CD4-positive, alpha-beta memory T cell (primary cell): ENCODE measurements around the gene CLEC4E. TPM values are rescaled to one million over a fixed set of nuclear protein-coding genes. Genes with fewer than 3 reads are reported as not detected.
"Not testable (repeated sequence)": the region's sequence is repeated elsewhere in the genome, so short reads cannot be mapped to it uniquely, and the experiment has no call there.

Source experiments
- CTCF ChIA-PET: fragments of 350-600 bp; sonication (Branson Sonifier 250); formaldehyde crosslinking; loops from one replicate; lab custom pipeline; 2021; ENCODE audit warnings: inconsistent platforms; ENCODE audit not compliant: partially characterized antibody; lab: Charles Lee
- POLR2A ChIA-PET: fragments of 350-600 bp; sonication (Branson Sonifier 250); formaldehyde crosslinking; loops from one replicate; lab custom pipeline; 2021; ENCODE audit not compliant: partially characterized antibody; lab: Charles Lee
- DNase-seq, 5 donors: peaks; one replicate each; pipeline versions ENCODE4 v3.0.0 to v3.0.0-alpha.2; 2020 to 2022; ENCODE audit warnings: mixed read lengths in 1 of 5
- H3K27ac ChIP-seq: one replicate; pipeline ENCODE4 v1.7.0; 2013; ENCODE audit warnings: low read depth, low read length
- H3K27me3 ChIP-seq: 2 replicates; pipeline ENCODE4 v1.7.0; 2013; ENCODE audit warnings: mild to moderate bottlenecking, low read length, moderate library complexity; ENCODE audit not compliant: insufficient read depth
- H3K36me3 ChIP-seq: 2 replicates; pipeline ENCODE4 v1.7.0; 2013; ENCODE audit warnings: mild to moderate bottlenecking, low read length, moderate library complexity; ENCODE audit not compliant: insufficient read depth
- H3K4me1 ChIP-seq: 2 replicates; pipeline ENCODE4 v1.7.0; 2013; ENCODE audit warnings: mild to moderate bottlenecking, low read length, moderate library complexity; ENCODE audit not compliant: insufficient read depth
- H3K4me3 ChIP-seq, 2 donors: one replicate each; pipeline ENCODE4 v1.7.0; 2013; ENCODE audit warnings: low read length in 2 of 2, mild to moderate bottlenecking in 1 of 2
- H3K9me3 ChIP-seq, 2 donors: one replicate each; pipeline ENCODE4 v1.7.0; 2013; ENCODE audit warnings: low read length in 2 of 2, control low read depth in 1 of 2; ENCODE audit not compliant: control insufficient read depth in 1 of 2
- H3K27ac Mint-ChIP-seq, 7 donors: one replicate each; pipeline ENCODE4 v1.8.0; 2020 to 2021; ENCODE audit warnings: mixed read lengths in 7 of 7, mild to moderate bottlenecking in 6 of 7, inconsistent platforms in 3 of 7, moderate library complexity in 3 of 7
- H3K27me3 Mint-ChIP-seq, 2 donors: one replicate each; pipeline ENCODE4 v1.8.0; 2020 to 2021; ENCODE audit warnings: mixed read lengths in 2 of 2
- H3K36me3 Mint-ChIP-seq, 2 donors: one replicate each; pipeline ENCODE4 v1.8.0; 2020 to 2021; ENCODE audit warnings: mixed read lengths in 2 of 2, inconsistent platforms in 1 of 2, mild to moderate bottlenecking in 1 of 2
- H3K4me1 Mint-ChIP-seq, 4 donors: one replicate each; pipeline ENCODE4 v1.8.0; 2020 to 2021; ENCODE audit warnings: mixed read lengths in 4 of 4, mild to moderate bottlenecking in 1 of 4
- H3K4me3 Mint-ChIP-seq, 8 donors: one replicate each; pipeline ENCODE4 v1.8.0; 2020 to 2021; ENCODE audit warnings: mixed read lengths in 8 of 8, mild to moderate bottlenecking in 7 of 8, moderate library complexity in 6 of 8, inconsistent platforms in 3 of 8
- H3K9me3 Mint-ChIP-seq, 8 donors: one replicate each; pipeline ENCODE4 v1.8.0; 2020 to 2021; ENCODE audit warnings: mixed read lengths in 8 of 8, mild to moderate bottlenecking in 5 of 8, inconsistent platforms in 3 of 8, moderate library complexity in 1 of 8
- intact Hi-C: fragments of 100-400 bp; cut with micrococcal nuclease; formaldehyde crosslinking; loops from one replicate; pipeline ENCODE4 v1.15.1; 2023
- polyA plus RNA-seq, 2 donors: library from polyadenylated mRNA; unstranded; fragments of 300-500 nt; fragmentation: Illumina TruSeq; gene quantifications; one replicate each; pipeline ENCODE4 v1.2.3, GENCODE V29; 2021
- total RNA-seq, 2 experiments: library from RNA; stranded (reverse); gene quantifications; one replicate each; pipeline ENCODE4 v1.2.3, GENCODE V29; 2021

The CLEC4E gene
- total and polyA plus RNA-seq, 4 experiments from 2014 or later = 0.89 TPM; not detected in 3

GRCh38 chr12:8496074-8496473 lies 44.6 kb downstream of the CLEC4E start:
- H3K36me3 ChIP-seq, H3K27me3 Mint-ChIP-seq, H3K27ac ChIP-seq, H3K9me3 ChIP-seq, H3K36me3 Mint-ChIP-seq, DNase-seq, CTCF ChIA-PET, H3K4me3 ChIP-seq, H3K27me3 ChIP-seq, H3K9me3 Mint-ChIP-seq, H3K27ac Mint-ChIP-seq, H3K4me3 Mint-ChIP-seq, intact Hi-C loops, POLR2A ChIA-PET: not testable (repeated sequence)
- H3K4me1 ChIP-seq = peaks cover 17% of the 10 kb centered on the region
- H3K4me1 Mint-ChIP-seq = peaks cover 15 to 28% (median 20%) of the 10 kb centered on the region in 4 donors

- intact Hi-C loops, H3K36me3 Mint-ChIP-seq, H3K4me3 ChIP-seq, H3K36me3 ChIP-seq, POLR2A ChIA-PET, H3K27me3 ChIP-seq, DNase-seq, H3K27ac ChIP-seq, H3K9me3 ChIP-seq, CTCF ChIA-PET, H3K27ac Mint-ChIP-seq, H3K27me3 Mint-ChIP-seq, H3K4me3 Mint-ChIP-seq, H3K9me3 Mint-ChIP-seq: not testable (repeated sequence)
- peaks cover 15 to 27% (median 20%) of the 10 kb centered on the region in 4 donors for H3K4me1 Mint-ChIP-seq
- peaks cover 17% of the 10 kb centered on the region for H3K4me1 ChIP-seq
Measured at GRCh38 chr12:8495671-8496070, 45.0 kb downstream of the CLEC4E start.

- H3K9me3 Mint-ChIP-seq = no peaks in the 10 kb centered on the region
- peak overlapping the region in 6 of 7 donors; percentile 35 to 88 (median 60) for H3K27ac Mint-ChIP-seq
- intact Hi-C loops = no loop called here
- no peak overlapping the region for H3K27ac ChIP-seq
- H3K4me1 Mint-ChIP-seq = peaks cover 15 to 27% (median 20%) of the 10 kb centered on the region in 4 donors
- DNase-seq = peak; percentile 27 to 74 (median 48)
- ChIA-PET CTCF (no interaction called here), POLR2A (interaction anchor here (1.4 kb wide), 1 partner anchor 51 kb away, joined by 3 read pairs; no protein-coding TSS in a partner anchor)
- peaks cover 17% of the 10 kb centered on the region for H3K4me1 ChIP-seq
- H3K36me3 Mint-ChIP-seq = no peaks in the 10 kb centered on the region
- H3K4me3 Mint-ChIP-seq = peak overlapping the region in 4 of 8 donors; percentile 1 to 53 (median 38)
- no peaks in the 10 kb centered on the region for H3K9me3 ChIP-seq
- no peak overlapping the region for H3K4me3 ChIP-seq
- no peaks in the 10 kb centered on the region for H3K36me3 ChIP-seq
- H3K27me3 Mint-ChIP-seq = no peaks in the 10 kb centered on the region
- H3K27me3 ChIP-seq = no peaks in the 10 kb centered on the region
Measured at GRCh38 chr12:8493084-8493483, 47.6 kb downstream of the CLEC4E start.

GRCh38 chr12:8491646-8492530 lies 48.8 kb downstream of the CLEC4E start:
- Mint-ChIP-seq H3K4me3 (no peak overlapping the region), H3K9me3 (no peaks in the 10 kb centered on the region), H3K4me1 (peaks cover 15 to 27% (median 20%) of the 10 kb centered on the region in 4 donors), H3K27me3 (no peaks in the 10 kb centered on the region), H3K36me3 (no peaks in the 10 kb centered on the region), H3K27ac (peak overlapping the region in 2 of 7 donors; percentile 60 to 88)
- Histone ChIP-seq H3K27me3 (no peaks in the 10 kb centered on the region), H3K36me3 (no peaks in the 10 kb centered on the region), H3K4me3 (no peak overlapping the region), H3K9me3 (no peaks in the 10 kb centered on the region), H3K4me1 (peaks cover 17% of the 10 kb centered on the region), H3K27ac (no peak overlapping the region)
- intact Hi-C loops = no loop called here
- POLR2A ChIA-PET = interaction anchor here (1.4 kb wide), 1 partner anchor 52 kb away, joined by 3 read pairs; no protein-coding TSS in a partner anchor
- CTCF ChIA-PET = interaction anchor here (0.5 to 1.1 kb wide), 2 partner anchors 53 to 392 kb away, joined by 3 read pairs; no protein-coding TSS in a partner anchor
- no peak for DNase-seq

Other genes with a start within 250 kb of the CLEC4E start
- not detected for gene CLEC6A, start 84.9 kb downstream of the CLEC4E start, total RNA-seq
- not detected for gene CLEC6A, start 84.9 kb downstream of the CLEC4E start, polyA plus RNA-seq
- not detected for gene CLEC4D, start 27.4 kb downstream of the CLEC4E start, total RNA-seq
- not detected for gene CLEC4D, start 27.4 kb downstream of the CLEC4E start, polyA plus RNA-seq
- gene AICDA, start 72.0 kb upstream of the CLEC4E start, total RNA-seq = not detected
- gene AICDA, start 72.0 kb upstream of the CLEC4E start, polyA plus RNA-seq = not detected
- not detected for gene MFAP5, start 121.9 kb upstream of the CLEC4E start, total RNA-seq
- not detected for gene MFAP5, start 121.9 kb upstream of the CLEC4E start, polyA plus RNA-seq
- 10 to 100 TPM; 23.0 to 27.3 TPM for gene RIMKLB, start 157.1 kb upstream of the CLEC4E start, total RNA-seq
- gene RIMKLB, start 157.1 kb upstream of the CLEC4E start, polyA plus RNA-seq = 1 to 10 TPM; 2.9 to 4.7 TPM